Measurements from ENCODE around the gene PI4KB.

The PI4KB gene

DNA sequence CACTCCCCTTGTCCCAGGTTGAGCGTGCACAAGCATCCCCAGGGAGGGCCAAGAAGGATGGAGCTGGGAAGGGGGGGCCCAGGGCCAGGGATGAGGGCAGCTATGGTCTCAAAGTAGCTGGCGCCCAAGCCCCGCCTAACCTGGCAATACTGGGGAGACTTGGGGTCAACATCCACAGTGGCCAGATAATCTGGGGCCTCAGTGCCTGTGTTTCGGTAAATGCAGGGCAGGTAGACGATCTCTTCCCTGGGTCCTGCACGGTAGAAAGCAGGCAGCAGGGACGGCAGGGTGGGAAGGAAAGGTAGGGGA lies 42.0 kb upstream of the PI4KB start:
- 0 out of 2 replicates have a peak overlapping the region, but pooled peaks have one; percentile 22 for H3K27ac ChIP-seq
- no peak for TF ChIP-seq ZFX (IDR thresholded peaks at IDR 0.05; ENCODE audit: borderline replicate concordance)
- TF ChIP-seq CTCF (IDR thresholded peaks at IDR 0.05), result no peak

DNA sequence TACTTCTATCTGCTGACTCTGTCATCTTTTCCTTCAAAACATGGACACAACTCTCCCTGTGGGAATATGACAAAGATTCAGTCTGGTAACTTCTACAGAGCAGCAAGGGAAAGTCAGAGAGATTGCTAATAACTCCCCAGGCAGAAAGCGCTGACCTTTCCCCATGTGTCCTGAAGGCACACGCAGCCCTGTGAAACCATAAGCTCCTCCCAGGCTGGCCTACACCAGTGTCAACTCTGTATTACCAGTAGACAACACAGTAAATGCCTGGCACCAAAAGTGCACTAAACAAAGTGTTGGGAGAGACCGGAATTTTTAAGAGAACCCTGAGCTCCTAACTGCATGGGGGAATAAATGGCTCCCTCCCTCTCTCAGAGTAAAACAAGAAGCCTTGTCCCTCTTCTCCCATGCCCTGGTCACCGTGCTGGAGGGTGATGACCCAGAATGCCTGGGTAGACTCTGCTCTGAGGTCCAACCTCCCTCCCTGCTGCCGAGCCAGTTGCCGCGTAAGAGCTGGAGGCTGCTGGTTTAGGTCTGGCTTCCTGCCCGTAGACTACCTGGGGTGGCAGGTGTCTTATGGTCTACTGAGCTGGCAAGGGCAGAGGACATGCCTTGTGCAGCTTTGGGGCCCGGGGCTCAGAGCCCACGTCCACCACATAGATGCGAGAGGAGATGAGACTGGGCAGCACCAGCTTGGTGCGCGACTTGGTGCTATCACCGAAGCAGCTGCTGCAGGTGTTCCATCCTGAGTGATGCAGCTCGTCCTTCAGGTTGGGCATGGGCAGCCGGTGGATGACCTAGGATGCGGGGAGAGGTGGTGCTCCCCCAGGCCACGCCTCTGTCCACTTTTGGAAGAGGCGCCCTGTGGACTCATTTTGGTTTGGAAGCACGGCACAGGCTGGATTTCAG lies 41.4 kb upstream of the PI4KB start:
- H3K27ac ChIP-seq, result peak overlapping the region; percentile 22; the same call in 1 of the 2 replicates
- TF ChIP-seq ZFX (IDR thresholded peaks at IDR 0.05; ENCODE audit: borderline replicate concordance) (no peak), CTCF (IDR thresholded peaks at IDR 0.05) (no peak)

DNA sequence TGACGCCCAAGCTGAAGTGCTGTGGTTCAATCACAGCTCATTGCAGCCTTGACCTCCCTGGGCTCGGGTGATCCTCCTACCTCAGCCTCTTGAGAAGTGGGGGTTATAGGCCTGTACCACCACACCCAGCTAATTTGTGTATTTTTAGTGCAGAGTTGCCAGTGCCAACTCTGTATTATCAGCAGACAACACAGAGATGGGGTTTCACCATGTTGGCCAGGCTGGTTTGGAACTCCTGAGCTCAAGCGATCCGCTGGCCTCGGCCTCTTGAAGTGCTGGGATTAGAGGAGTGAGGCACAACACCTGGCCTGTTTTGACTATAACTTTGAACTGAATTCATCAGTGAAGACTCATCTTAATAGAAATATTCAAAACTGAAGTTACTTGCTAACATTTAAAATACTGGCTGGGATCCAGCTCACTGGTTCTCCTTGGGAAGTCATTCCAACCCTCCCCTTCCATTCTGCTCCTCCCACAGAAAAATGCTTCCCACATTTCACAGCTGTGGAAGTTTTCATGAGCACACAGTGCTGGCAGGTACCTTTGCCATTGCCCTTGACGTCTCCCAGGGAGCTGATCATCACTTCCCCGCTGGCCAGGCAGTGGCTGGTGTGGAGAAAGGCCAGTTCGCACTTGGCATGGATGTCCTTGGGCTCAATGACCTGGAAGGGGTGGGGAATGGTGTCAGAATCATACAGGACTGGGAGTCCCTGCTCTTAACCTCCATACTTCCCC lies 40.6 kb upstream of the PI4KB start:
- TF ChIP-seq CTCF (IDR thresholded peaks at IDR 0.05) (no peak), ZFX (IDR thresholded peaks at IDR 0.05; ENCODE audit: borderline replicate concordance) (no peak)
- peak overlapping the region; percentile 22; the same call in 1 of the 2 replicates for H3K27ac ChIP-seq

- TF ChIP-seq CTCF (IDR thresholded peaks at IDR 0.05), result no peak
Observed at GRCh38 chr1:151364996-151365395, 37.8 kb upstream of the PI4KB start.

DNA sequence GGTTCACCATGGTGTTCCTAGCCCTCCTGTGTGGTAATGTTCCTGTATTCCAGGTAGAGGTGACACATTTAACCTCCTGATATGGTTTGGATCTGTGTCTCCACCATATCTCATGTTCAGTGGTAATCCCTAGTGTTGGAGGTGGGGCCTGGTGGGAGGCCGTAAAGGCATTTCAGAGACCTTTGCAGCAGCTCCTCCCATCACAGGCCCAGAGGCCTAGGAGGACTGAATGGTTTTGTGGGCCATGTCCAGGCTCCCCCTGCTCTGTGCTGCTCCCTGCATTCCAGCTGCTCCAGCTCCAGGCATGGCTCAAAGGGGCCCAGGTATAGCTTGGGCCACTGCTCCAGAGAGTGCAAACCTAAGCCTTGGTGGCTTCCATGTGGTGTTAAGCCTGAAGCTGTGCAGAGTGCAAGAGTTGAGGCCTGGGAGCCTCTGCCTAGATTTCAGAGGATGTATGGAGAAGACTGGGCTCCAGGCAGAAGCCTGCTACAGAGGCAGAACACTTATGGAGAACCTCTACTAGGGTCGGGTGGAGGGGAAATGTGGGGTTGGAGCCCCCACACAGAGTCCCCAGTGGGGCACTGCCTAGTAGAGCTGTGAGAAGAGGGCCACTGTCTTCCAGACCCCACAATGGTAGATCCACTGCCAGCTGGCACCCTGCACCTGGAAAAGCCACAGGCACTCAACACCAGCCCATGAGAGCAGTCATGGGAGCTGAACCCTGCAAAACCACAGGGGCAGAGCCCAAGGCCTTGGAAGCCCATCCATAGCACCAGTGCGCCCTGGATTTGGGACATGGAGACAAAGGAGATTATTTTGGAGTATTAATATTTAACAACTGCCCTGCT lies 35.3 kb upstream of the PI4KB start:
- H3K27ac ChIP-seq, result no peak overlapping the region
- TF ChIP-seq CTCF (IDR thresholded peaks at IDR 0.05) (no peak), ZFX (IDR thresholded peaks at IDR 0.05; ENCODE audit: borderline replicate concordance) (no peak)

More at GRCh38 chr1:151364996-151365395, 37.8 kb upstream of the PI4KB start:
- no peak overlapping the region for H3K27ac ChIP-seq

GRCh38 chr1:151361883-151362282 lies 34.7 kb upstream of the PI4KB start:
- no peak for TF ChIP-seq CTCF (IDR thresholded peaks at IDR 0.05)
- no peak for TF ChIP-seq ZFX (IDR thresholded peaks at IDR 0.05; ENCODE audit: borderline replicate concordance)

More at GRCh38 chr1:151361883-151362282, 34.7 kb upstream of the PI4KB start:
- H3K27ac ChIP-seq, result no peak overlapping the region

All from 22Rv1 (cell line).